ENCODE data around the gene IL11RA.

Gene IL11RA

DNA sequence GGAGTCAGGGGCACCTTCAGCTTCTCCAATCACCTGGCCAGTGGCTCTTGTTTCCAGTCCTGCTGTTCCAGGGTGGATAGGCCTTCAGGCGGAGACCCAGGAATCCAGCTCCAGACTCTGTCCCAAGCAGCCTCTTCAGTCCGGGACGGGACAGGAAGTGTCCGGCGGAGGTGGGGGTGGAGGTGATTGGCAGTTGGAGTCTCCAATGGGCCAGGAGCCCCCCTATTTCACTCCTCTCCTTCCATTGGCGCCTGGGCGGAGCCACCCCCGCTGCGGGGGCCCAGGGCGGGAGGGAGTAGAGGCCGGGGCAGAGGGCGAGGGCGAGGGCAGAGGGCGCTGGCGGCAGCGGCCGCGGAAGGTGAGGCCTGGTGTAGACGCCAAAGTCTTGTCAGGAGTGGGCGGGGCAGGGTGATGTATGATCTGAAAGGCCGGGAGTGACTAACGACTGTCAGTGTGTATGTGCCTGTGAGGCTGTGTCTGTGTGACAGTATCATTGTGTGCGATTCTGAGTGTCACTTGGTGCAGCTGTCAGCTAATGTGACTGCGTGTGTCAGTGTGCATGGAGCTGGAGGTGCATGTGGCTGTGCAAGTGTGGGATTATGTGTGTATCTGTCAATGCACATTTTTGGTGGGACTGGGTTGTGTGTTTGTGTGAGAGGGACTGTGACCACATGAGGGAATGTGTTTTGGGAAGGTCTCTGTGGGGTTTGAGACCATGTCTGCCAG is at the start of gene IL11RA:
IL11RA (plus strand) TSS at position 310 of the 726 bp plus-strand sequence. CDS start 3,033 bp downstream, outside the sequence.
- peak; percentile 73 for DNase-seq

DNA sequence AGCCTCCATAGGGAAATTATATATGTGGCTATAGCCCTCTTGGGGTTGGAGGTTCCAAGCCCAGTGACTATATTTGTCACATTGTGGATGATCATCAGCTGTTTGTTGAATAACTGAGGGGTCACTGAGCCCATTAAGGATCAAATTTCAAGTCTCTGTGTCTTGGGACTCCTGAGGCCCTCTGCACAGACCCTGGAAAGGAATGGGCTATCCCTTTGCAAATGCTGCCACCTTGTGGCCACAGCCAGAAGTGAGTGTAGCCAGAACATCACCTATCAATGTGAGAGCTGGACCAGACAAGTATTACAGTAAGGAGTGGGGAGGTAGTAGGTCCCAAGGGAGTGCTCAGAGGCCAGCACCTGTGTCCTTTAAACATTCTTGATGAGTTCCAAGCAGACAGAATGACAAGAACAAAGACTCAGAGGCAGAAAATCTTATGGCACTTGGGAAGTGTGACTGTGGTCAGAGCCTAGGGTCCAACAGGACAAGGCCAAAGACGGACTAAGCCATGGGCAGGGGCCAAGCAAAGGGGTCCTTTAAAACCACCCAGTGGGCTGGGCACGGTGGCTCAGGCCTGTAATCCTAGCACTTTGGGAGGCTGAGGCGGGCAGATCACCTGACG is 48.3 kb upstream of the IL11RA start:
- DNase-seq: peak; percentile 94

DNA sequence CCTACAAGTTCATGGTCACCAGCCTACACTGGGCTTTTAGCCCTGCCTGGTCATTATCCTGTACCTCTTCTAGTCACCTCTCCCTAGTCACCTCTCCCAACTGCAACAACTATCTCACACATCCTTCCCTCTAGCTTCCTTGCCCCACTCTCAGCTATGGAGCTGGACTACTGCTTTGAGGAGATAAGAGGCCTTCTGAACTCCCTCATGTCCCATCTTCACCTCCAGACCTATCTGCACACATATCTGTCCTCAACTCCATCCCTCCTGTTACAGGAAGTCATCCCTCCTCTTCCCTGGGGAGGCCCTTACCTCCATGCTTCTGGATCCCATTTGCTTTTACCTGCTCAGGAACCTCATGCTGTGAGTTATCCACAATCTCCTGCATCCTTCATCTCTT is 45.8 kb upstream of the IL11RA start:
- DNase-seq: no peak

DNA sequence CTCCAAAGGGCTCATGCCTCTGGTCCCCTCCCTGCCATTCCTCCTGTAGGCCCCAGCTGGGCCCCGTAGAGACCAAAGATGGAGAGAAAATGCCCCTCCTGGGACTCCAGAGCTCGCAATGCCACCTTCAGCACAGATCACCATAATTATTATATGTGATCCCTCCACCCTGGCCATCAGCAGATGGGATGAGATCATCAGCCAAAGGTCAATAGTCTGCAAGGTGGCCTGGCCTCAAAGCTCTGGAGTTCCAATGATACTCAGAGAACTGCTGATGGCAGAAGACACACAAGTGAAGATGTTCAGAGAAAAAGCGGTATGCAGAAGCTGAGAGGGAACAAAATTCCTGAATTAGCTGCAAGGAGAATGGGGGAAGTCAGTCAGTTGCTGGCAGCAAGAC is 45.1 kb upstream of the IL11RA start:
- DNase-seq: no peak

DNA sequence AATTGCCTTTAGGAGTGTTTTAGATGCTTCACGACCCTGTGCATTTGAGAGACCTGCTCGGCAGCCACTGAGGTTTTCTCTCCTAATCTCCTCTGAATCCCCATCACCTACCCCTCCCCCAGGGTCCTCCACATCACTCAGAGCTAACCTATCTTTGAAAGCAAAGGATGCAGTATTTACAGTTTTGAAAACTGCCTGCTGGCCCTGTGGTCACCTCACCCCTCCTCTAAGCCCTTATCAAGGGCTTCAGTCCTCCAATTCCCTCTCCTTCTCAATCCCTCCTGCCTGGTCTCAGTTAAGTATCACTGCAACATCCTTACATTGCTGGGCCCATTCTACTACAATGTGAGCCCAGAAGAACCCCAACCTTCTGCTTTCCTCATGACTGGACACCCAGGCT is 44.7 kb upstream of the IL11RA start:
- DNase-seq: no peak

DNA sequence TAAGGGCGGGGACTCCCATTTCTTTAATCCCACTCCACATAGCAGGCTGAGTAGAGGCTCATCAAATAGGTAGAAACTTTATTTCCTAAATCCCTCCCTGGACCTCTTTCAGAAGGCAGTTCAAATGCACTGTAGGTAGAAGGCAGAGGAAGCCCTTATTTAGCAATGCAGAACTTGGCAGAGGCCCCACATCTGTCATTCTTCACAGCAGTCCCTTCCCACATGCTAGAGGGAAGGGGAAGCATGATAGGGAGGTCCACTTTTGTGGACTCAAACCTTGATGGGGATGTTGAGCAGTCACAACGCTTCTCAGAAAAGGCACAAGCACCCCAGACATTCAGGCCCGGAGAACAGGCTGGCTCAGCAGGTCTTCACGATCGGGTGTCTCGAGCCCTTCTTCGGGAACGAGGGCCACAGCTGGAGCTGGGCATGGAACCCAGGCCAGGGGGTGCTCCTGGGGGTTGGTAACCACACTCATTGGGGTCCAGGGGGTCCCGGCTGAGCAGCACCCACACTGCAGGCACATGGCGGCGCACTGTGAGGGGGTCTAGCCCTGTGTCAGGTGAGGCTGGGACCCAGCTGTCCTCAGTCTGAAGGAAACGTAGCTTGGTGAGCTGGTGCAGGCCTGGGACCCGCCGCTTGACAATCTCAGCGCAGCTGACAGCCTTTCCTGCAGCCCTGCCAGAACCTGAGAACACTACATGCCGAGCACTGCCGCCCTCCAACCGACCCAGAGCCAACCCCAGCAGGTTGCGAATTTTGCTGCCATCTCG is 41.4 kb upstream of the IL11RA start:
- DNase-seq: no peak

DNA sequence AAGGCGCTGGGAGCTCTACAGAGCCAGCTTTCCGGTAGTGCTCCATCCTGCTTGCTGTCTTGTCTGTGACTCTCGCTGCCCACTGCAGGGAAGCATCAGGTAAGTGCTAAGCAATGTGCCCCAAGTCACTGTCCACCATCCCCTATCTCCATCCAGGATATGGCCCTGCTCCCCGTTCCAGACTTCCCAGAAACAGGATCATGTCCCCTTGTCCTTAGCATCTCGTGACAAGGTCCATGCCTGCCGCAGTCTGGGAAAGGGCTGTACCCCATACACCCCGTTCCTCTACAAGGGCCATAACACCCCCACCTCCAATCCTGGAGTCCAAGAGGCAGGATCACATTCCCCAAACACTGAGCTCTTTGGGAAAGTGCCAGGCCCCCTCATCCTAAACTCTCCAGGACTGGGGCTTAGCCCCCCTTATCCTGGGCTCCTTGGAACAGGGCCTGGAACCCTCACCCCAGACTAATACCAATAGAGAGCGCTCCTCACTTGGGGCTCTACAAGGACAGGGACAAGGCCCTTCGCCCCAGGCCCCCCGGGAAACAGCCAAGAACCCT is 40.7 kb upstream of the IL11RA start:
- DNase-seq: no peak

DNA sequence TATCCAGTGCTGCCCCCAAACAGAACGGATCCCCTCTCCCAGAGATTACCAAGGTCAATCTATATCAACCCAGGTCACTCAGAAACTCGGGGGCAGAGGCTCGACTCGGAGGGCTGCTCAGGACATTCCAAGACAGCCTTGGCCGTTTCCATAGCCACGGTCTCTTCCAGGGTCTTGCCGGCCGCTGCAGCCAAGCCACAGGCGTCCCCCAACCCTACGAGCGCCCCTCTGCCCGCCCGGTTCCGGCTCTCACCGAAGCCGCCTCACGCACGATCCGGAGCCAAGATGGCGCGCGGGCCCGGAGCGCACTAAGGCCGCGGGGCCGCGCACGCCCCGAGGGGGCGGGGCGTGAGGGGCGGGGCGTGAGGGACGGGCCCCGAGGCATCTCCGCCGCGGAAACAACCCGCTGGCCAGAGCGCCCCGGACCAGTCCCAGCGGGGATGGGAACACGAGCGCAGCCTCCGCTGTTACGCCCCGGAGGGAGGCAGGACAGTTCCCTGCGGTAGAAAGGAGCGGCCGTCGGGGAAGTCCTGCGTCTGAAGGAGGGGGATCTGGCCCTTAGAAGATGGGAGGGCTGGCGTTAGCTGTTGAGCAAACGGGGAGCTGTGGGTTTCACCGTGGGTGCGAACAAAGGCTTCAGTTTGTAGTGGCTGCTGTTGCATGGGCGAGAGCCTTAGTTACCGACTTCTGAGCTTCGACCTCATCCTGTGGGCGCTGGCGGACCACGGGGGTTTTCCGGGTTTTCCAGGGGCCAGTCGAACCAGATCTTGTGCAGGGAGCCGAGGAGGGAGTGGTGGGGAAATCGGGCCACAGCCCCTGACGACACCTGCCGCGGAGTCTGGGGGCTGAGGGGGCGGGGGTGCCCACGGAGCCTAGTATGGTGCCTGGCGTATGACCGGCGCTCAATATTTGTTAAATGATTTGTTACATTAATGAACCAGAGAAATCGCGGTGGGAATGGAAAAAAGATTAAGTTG is 39.9 kb upstream of the IL11RA start, which contains the start of gene RPP25L:
RPP25L (minus strand) TSS at position 287 of the 977 bp plus-strand sequence. CDS start 801 bp downstream, outside the sequence.
- peak; percentile 93 for DNase-seq

DNA sequence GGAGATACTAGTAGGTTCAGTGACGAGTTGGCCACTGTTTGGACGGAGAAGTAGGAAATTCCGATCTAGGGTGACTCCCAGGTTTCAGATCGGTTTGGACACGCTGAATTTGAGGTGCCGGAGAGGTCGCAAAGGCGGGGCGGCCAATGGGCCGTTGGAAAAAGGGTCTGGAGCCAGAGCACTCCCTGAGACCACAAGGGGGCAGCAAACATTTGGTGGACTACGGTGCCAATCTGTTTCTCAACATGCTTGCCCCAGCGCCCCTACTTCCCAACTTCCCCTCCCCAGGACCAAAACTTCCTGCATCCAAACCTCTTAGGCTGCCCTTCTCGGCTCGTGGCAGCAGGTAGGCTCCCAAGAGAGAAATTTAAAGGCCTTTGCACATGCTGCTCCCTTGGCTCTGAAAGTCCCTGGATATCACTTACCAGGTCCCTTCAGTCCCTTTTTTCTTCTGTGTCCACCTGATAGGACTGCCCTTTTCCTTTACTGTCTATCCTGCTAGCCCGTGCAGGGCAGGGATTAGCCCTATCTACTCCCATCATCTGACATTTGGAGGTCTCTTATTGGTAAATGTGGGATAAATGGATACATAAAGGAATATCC is 39.1 kb upstream of the IL11RA start:
- DNase-seq: peak; percentile 84

DNA sequence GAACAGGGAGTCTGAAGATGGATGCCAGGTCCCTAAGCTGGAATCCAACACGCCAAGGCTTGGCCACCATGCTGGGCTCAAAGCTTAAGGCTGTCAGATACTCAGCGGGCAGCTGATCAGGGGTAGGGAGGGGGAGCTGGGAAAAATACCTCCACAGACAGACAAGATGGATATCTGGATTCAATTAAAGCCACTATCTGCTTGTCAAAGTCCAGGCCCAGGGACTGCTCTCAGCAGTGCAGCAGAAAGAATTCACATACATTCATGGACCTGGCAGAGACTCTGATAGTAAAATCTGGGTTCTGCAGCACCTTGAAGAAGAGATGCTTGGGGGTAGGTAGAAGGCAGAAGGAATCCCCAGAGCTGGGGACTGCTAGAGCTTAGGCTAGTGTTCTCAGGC is 36.9 kb upstream of the IL11RA start:
- DNase-seq: no peak

DNA sequence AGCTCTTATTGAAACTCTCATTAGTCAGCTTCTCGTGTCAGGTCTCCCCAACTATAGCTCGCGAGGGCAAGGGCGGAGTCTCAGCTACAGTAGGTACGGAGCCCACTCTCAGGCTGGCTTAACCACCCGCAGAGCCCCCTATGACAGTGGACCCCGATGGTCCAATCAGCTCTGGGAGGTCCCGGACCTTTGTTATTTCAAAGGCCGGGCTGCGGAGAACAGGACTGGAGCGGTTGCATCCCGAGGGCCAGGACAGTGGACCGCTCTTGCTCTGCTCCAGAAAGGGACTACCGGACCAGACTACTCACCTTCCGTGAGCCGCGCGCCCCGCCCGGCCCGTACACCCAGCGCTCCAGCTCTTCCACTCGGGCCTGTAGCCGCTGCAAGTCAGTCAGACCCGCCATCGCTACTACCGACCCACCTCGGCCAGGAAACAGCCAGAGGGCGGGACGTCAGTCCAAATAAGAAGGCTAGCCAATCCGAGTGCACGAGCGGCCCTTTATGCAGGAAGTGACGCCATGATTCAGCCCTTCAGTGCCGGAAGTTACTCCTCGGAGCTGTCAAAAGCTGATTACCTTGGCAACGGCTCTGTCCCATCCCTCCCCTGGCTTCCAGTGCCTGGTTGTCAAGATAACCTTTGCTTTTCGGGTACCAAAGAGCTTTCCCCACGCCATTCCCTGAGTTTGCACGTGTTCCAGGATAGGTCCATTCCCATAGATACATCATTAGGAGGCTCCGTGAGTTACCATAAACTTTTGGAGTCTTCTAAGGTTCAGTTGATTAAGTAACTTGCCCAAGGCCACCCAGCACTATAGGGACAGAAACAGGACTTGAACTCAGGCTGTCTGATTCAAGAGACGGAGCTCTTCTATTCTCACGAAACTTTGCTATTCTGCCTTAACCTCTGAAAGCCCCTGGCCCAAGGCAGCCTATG is 31.7 kb upstream of the IL11RA start, which contains the start of gene DCTN3:
DCTN3 (minus strand) TSS at position 435 of the 934 bp plus-strand sequence; CDS start at position 404, 31 bp downstream.
- DNase-seq: peak; percentile 89

DNA sequence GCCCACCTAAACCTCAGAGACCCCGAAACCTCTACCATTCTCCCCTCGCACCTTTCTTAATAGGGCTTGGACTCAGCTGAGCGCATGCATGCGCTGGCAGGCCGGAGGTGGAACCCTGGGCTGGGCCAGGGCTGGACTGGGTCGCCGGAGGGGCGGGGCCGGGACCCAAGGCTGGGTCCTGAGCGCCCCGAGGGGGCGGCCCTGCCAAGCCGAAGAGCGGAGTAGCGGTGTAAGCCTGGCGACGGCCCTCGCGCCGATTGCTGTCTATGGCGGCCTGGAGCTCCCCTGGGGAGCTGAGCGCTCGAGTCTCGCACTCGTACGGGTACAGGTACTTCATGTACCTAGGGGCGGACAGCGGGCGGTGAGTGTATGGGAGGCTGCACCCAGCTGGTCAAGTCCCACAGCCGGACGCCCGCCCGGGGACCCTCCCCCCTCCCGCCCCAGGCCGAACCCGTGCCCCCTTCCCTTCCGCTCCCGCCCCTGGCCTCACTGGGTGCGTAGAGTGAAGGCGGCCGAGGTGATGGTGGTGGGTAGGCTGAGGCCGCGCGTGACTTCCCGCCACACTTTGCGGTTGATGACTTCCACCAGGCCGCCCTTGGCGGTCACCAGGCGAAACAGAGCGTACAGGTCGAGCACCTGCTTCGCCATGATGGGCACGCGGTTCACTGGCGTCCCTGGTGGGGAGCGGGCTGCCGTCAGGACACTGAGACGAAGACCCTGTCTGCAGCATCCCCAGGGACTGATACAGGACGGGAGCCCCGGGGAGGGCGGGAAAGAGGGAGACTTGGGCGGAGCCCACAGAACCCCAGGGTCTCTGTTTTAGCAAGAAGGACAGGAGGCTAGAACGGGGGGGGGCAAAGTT is 28.4 kb upstream of the IL11RA start:
- no peak for DNase-seq

DNA sequence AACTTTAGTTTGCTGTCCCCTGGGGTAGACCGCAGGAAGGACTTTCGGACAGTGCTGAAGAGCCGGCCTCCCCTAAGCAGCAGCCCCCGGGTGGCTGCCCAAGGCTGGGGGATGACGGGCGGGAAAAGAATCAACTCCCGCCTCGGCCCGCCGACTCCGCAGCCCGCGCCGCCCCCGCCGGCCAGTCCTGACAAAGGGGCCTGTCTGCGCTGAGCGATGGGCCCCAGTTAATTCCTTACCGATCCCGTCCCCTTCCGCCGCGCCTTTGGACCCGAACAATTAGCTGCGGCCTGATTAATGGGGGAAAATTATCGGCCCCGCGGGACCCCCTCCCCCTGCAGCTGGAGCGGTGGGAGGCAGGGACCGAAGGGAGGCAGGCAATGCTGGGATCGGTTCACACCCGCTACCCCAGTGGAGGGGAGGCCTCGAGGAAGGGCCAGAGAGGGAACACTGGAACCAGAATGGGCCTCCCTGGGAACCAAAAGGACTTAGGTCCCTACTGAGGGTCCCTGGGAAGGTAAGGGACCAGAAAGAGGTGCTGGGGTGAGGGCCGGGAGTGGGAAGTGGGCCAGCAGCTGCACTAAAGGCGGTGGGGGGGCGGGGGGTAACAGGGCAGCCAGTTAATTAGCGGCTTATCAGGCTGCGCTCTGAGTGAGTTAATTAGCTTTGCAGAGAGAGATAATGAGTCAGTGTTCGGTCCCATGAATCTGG is 27.4 kb upstream of the IL11RA start:
- DNase-seq: no peak

DNA sequence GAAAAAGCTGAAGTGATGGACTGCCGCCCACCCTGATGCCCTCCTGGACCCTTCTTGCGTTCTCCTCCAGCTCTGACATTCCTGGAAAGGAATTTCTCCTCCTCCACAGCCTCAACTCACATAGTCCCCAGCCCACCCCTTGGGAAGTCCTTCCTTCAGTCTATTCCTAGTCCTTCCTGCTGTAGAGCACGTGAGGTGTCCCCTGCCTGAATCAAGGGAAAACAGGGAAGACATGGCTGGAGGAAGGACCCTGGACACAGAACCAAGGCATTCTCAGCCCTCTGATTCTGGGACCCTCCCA is 26.8 kb upstream of the IL11RA start:
- no peak for DNase-seq

DNA sequence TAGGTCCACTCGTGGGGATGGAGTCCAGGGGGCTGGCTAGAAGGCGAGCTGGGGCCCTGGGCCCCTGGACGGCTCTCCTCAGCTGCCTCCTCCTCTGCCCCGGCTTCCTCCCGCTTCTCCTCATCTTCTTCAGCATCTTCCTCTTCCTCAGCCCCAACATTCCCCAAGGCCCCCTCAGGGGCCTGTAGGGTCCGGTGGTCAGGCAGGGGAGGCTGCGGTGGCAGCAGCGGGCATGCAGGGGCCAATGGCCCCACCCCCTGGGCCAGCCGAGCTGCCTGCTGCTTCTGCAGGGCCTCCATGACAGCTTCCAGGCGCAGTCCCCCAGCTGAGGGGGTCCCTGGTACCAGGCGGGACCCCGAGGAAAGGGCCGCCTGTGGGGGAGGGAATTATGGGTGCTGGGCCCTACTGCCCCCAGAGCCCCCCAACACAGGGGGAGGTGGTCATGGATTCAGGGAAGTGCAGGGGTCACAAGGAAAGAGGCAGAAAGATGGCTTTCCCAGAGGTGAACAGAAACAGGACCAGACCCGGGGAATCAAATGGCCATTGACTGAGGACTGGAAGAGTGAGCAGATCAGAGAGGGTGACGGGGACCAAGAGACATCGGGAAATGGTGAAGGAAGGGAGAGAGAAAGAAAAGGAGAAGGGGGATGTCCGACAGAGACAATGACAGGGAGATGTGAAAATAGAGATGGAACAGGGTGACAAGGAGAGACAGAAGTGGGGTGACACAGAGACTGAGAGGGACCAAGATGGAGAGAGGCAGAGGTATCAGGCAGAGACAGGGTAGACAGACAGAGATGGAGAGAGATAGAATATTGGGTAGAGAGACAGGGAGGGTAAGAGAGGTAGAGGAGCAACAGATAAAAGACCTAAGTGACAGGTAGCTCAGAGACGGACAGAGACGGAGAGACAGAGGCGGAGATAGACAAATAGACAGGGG is 24.0 kb upstream of the IL11RA start:
- DNase-seq: no peak

DNA sequence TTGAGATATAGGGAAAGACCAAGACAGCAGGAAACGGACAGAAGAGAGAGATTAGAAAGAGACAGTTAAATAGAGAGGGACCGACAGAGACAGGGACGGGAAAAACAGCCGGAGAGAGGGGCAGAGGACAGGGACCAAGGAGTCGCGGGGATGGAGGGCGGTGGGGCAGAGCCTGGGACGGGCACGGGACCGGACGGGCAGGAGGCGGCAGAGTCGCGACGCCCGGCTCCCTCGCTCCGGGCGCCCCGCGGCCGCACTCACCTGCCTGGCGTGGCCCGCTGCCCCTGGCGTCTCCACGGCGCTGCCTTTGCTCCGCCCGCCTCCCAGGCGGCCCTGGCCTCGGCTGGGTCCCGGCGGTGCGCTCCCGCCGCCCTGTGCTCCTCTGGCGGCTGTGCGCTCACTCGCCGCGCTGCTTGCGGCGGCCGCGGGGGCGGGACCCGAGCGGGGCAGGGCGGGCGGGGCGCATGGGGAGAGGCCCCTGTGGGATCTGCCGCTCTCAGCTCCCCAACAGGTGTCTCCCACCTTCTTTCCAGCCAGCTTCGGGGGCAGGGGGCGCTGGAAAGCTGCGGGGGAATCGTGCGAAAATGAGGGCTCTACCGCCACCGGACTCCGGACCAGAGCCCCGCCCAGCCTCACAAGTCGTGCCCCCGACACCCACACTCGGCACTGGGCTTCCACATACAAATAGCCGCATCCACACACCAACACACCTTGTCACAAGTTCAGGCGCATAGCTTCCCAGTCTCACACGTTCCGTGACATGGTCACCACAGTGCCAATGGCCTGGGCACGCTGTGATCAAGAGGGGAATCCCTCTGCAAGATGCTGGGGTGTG is 23.1 kb upstream of the IL11RA start, which contains the start of gene ARID3C:
ARID3C (minus strand) TSS at position 411 of the 835 bp plus-strand sequence. CDS start 1,052 bp downstream, outside the sequence.
- peak; percentile 73 for DNase-seq

DNA sequence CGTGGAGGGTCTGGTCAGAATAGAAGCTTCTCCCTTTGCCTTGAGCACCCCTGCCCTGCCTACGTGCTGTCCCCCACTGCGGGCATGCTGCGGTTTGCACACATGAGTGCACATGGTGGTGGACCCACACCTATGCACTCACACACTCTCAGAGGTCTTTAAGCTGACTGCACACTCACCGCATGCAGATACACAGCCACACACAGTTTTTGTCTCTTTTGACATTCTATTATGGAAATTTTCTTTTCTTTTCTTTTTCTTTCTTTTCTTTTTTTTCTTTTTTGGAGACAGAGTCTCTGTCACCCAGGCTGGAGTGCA is 22.5 kb upstream of the IL11RA start:
- DNase-seq: no peak
